Measurements from ENCODE around the gene TPM4.

The TPM4 gene

DNA sequence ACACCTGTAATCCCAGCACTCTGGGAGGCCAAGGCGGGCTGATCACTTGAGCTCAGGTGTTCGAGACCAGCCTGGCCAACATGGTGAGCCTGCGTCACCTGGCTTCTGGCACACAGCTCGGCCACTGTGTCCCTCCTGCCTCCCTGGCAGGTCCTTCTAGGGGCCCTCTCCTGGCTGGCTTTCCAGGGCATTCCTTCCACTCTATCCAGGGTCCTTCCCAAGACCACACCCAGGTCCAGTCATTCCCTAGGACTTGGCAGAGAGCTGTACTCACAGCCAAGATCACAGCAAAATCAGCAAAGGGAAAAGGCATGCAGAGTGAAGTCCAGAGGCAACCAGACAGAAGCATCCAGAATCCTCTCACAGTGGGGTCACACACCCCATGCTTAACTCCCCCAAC, 57.5 kb downstream of the TPM4 start:
- no peak for DNase-seq

DNA sequence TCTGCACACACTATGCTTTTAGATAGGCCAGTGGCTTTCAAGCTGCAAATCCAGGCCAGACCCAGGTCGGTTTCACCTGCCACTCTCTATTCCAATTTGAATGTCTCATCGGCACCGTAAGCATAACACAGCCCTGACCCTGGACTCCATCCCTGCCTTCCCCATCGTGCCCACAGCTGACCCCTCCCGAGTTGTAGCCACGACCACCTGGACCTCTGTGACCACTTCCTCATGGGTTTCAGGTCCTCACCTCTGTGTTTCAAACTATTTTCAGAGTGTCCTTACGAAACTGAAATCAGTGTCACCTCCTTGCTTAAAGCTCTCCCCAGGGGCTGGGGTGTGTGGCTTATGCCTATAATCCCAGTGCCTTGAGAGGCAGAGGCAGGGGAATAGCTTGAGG, 58.2 kb downstream of the TPM4 start:
- no peak for DNase-seq

DNA sequence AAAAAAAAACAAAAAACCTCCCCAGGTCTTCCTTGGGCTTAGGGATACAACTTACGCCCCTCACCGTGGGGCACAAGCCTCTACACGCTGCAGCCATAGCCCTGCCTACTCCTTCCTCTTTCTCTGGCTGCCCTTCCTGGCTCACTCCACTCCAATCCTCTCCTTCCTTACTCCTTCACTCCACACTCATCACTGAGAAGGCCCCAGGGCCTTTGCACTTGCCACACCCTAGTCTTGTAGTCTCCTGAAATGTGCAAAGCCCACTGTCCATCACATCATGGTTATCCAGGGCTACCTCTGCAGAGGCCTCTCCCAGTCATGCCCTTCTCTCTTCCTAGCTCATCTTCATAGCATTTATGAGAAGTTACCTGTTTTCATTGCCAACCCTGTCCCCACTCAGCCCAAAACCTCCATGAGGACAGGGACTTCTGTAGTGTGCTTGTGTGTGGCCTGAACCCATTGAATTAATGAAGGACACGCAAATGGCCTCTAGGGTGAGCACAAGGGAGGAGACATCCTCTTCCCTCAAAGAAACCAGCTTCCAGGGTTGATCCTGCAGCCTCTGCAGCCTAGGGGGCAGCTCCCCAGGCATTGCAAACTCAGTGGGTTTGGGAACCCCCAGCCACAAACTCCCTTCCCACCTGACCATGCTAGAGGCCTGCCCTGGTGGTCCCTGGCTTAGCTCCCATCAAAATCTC, 59.3 kb downstream of the TPM4 start:
- DNase-seq = no peak

DNA sequence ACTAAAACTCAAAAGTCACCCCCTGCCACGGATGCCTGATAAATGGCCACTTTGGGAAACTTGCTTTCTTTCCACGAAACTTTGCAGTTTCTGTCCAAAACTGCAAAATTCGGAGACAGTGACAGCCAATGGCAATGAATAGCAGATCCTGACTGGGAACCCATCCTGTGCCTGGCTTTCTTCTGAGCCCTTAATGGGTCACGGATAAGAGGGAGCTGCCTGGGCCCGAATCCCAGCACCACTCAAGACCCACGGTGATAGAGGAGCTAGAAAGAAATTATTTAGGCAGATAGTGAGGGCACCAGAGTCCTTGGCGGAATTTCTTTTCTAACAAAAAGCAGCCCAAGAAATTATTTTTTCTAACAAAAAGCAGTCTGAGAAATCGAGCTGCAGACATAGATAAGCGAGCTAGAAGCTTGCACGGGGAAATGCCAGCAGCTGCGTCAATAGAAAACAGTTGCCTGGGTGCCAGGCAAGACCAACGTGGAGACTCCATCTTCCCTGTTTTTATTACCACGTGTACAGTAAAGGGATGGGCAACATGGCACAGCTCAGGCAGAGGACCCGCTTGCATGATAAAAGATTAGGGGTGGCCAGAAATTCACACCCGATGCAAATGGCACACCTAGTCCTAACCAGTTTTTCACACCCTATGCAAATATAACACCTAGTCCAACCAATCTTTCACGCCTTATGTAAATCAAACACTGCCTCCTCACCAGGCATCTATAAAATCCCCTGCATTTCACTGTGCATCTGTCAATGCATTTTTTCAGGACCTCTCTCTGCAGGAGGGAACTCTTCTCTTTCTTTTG, 60.1 kb downstream of the TPM4 start:
- no peak for DNase-seq

DNA sequence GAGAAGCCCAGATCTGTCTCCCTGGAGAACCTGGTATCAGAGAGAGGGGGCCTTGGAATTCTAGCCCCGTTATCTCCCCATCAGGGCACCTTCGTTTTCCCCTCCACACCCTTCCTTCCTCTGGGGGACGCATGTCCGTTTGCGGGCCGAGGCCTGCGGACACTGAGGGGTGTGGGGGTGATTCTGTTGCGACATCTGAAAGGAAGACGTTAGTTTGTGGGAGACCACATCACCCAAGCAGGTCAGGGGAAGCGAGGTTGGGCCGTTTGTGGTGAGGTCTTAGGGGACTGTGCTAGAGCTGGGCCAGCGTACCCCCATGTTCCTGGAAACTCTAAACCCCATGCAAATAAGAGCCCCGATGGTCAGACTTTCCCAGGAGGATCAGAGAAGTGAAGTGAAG, 63.5 kb downstream of the TPM4 start:
- DNase-seq = no peak

DNA sequence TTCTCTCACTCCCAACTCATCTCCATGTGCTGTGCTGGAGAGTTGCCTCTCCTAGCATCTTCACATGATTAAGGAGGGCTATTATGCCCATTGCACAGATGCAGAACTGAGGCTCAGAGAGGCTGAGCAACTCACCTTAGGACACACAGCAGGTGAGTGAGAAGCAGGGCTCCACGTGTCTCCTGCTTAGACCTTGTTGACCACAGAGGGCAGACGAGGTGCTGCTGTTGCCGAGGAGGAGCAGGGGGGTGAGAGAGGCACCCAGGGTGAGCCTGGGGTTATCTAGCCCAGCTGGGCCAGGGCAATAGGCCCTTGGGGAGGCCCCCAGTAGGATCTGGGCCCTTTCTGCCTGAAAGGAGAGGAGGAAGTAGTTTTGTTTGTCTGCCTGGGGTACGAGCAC, 64.7 kb downstream of the TPM4 start:
- no peak for DNase-seq

DNA sequence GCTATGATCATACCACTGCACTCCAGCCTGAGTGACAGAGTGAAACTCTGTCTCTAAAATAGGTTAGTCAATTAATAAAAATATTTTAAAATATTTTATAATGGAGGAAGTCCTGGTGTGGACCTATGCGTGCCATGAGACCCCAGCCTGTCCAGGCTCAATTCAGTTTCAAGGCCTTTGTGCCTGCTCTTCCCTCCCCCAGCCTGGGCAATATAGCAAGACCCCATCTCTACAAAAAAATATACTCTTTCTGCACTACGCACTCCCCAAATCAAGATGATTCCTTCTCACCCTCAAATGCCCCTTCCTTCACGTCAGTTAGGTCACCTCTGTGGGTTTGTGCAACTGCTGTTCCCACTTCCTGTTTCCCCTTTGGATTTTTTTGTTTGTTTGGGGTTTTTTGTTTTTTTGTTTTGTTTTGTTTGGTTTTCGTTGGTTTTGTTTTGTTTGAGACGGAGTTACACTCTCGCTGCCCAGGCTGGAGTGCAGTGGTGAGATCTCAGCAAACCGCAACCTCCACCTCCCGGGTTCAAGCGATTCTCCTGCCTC, 65.8 kb downstream of the TPM4 start:
- no peak for DNase-seq

DNA sequence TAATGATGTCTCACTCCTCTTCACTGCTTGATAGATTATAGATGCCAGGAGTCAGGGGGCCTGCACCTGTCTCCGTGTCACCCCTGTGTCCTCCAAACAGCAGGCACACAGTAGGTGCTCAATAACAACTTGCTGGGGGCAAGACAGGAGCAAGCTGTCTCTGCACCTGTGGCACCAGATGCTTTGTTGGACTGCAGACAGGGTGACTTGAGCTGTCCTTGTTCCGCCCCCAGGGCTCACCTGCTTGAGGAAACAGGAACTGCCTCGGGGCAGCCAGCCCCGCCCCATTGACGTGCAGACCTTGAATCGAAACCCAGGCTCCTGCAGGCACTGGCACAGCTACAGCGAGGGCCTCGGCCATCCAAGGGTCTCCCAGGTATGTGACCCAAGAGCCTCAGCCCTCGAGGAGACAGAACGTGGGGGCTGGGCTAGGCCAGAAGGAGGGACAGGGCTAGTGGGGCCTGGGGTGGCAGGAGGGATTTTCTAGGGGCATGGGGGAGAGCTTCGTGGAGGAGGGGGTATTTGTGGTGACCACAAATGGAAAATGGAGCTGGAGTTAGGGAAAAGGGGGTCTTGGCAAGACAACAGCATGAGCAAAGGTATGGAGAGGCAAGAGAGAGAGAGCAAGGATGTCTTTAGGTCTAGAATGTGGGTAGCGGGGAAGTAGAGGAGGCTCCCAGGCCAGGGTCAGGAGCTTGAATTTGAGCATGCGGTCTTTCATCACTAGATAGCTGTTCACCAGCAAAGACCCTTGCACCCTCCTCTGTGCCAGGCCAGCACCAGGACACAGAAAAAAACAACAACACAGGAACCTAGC, 67.3 kb downstream of the TPM4 start, which contains the start of gene HSH2D:
Gene HSH2D, plus strand, starts transcription at position 287 of the 817 bp plus-strand sequence. CDS start 5,066 bp downstream, outside the sequence.
- DNase-seq = no peak

DNA sequence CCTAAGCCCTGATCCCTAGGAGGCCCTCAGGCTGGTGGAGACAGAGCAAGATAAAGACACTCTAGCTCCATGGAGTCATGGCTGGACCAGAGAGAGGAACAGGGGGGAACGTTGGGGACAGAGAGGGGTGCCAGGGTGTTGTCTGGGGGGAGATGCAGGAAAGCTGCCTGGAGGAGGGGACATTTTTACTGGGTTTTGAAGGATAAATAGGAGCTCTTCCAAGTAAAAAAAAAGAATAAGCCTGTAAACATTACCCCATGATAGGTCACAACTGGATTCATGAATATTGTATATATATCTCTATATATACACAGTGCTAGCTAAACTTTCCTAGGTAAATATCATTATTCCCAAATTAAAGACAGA, 67.9 kb downstream of the TPM4 start:
- DNase-seq = no peak

DNA sequence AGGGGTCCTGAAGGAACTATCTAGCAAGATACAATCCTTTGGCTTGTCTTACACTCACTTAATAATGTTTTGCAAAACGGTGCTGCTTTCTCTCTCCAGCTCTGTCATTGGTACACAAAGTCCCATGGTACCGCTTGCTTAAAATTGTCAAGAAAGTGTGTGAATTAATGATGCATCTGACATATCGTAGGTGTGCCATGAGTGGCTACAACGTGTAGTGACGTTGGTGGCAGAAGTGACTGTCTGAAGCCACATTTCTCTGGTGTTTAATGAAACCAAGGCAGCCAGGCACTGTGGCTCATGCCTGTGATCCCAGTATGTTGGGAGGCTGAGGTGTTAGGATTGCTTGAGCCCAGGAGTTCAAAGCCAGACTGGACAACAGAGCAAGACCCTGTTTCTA, 69.8 kb downstream of the TPM4 start:
- DNase-seq = no peak

DNA sequence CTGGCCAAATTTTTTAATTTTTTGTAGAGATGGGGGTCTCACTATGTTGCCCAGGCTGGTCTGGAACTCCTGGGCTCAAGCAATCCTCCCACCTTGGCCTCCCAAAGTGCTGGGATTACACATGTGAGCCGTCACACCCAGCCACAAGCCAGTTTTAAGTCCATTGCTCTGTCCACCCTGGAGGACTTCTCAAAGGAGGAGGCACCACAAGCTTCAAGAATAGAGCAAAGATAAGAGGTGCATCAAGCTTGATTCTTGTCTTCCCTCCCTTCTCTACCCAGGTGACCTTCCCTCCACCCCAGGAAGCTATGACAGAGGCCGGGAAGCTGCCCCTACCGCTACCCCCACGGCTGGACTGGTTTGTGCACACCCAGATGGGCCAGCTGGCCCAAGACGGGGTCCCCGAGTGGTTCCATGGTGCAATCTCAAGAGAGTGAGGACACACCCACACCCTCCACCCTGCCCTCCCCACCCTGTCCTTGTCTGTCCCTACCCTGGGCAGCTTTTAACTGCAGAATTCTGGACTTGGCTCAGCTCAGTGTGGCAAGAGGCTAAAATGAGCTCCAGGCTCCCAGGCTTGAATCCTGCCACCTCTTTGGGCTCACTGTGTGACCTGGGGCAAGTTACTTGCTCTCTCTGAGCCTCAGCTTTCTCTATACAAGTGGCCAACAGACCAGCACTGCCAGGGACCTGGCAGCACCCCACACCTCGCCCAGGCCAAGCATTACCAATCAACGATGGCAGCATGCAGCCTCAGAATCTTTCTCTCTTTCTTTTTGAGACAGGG, 72.3 kb downstream of the TPM4 start:
- no peak for DNase-seq
